Subcutaneous adipose tissue (tissue), 4 donors: ENCODE results near the gene CRK. TPM values are rescaled to one million over a fixed set of nuclear protein-coding genes. Genes with fewer than 3 reads are reported as not detected.

ENCODE experiments used
- total RNA-seq, 4 donors: library from RNA; depleted of rRNA; stranded (reverse); fragments of >200 nt; gene quantifications; one replicate each; pipeline ENCODE4 v1.1.0, GENCODE V29; 2016
- TF ChIP-seq, protein P1 (sequence below): fragments of 450-650 bp; IDR thresholded peaks from one replicate; pipeline ENCODE4 v1.5.1; 2016; ENCODE audit warnings: low read depth, mild to moderate bottlenecking, control low read depth, antibody characterized with exemption, moderate library complexity

Gene CRK
- total RNA-seq, 4 donors from 2014 or later, result 74.5 to 111 (median 90.6) TPM

GRCh38 chr17:1485423-1486376, 29.7 kb upstream of the CRK start:
- TF ChIP-seq, protein P1, sequence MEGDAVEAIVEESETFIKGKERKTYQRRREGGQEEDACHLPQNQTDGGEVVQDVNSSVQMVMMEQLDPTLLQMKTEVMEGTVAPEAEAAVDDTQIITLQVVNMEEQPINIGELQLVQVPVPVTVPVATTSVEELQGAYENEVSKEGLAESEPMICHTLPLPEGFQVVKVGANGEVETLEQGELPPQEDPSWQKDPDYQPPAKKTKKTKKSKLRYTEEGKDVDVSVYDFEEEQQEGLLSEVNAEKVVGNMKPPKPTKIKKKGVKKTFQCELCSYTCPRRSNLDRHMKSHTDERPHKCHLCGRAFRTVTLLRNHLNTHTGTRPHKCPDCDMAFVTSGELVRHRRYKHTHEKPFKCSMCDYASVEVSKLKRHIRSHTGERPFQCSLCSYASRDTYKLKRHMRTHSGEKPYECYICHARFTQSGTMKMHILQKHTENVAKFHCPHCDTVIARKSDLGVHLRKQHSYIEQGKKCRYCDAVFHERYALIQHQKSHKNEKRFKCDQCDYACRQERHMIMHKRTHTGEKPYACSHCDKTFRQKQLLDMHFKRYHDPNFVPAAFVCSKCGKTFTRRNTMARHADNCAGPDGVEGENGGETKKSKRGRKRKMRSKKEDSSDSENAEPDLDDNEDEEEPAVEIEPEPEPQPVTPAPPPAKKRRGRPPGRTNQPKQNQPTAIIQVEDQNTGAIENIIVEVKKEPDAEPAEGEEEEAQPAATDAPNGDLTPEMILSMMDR, result no peak

DNA sequence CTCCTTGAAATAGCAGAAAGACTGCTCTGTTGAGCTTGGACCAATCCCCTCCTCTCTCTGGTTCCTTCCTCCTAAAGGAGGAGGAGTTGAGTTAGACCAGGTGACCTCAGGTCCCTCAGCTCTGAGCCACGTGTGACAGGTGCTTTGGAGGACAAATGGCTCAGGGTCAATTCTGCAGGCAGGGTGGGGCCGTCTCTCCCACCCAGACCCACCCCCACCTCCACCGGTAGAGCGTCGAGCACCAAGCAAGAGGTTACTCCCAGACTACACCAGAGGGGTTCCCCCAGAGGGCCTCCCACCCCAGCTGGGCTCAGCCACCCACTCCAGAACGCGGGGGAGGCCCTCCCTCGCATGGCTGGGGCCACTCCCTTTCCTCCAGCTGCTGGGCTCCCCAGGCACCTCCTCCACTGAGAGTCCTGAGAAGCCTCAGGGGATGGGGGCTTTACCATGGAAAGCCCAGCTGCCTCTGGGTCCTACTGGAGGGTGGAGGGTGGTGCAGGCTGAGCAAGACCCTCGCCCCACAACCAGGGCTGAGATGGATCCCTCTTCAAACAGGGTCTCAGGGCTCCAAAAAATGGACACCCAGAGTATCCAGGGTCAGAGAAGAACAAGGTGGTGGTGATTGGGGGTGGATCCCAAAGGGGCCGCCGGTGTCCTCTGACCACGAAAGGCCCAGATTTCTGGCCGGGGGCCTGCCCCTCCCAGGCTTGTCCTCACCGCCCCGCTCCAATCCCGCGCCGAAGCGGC, 28.8 kb upstream of the CRK start:
- TF ChIP-seq, protein P1, result no peak

DNA sequence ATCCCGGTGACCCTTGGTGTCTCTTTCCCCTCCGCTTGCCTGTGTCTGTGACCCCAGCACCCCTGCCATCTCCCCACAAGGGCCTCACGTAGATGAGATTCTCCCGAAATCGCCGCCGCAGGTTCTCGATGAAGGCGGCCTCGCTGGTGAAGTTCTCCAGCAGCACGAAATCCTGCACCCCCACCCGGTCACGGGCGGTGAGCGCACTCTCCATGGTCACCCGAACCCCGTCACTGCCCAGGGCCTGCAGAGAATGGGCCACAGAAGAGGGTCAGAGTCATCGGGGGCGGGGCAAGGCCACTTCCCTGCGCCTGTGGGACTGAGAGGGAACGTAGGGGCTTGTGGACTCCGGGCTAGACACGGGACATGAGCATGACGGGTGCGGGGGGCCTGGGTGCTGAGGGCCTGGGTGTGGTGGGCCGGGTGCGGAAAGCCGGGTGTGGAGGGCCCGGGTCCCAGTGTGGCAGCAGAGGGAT, 28.1 kb upstream of the CRK start:
- TF ChIP-seq, protein P1, result no peak

DNA sequence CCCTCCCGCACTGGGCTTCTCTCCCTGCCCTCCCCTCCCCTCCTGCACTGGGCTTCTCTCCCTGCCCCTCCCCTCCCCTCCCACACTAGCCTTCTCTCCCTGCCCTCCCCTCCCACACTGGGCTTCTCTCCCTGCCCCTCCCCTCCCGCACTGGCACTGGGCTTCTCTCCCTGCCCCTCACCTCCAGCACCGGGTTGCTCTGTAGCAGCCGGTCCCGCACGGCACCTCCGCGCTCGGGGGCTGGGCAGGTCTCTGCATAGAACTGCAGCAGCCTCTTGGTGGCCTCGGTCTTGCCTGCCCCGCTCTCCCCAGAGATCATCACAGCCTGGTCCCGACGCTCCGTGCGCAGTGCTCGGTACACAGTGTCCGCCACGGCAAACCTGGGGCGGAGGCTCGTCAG, 26.6 kb upstream of the CRK start:
- TF ChIP-seq, protein P1, result no peak

DNA sequence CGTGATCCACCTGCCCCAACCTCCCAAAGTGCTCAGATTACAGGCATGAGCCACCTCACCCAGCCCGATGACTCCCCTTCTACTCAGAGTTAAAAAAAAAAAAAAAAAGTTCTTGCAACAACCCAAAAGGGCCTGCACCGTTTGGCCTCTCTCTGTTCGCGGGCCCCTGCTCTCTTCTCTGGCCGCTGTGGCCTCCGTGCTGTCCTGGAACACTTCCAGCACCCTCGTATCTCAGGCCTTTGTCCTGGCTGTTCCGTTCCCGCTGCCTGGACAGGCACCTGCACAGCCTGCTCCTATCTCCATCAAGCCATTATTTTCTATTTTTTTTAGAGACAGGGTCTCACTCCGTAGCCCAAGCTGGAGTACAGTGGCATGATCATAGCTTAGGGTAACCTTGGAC, 25.7 kb upstream of the CRK start:
- TF ChIP-seq, protein P1, result no peak

DNA sequence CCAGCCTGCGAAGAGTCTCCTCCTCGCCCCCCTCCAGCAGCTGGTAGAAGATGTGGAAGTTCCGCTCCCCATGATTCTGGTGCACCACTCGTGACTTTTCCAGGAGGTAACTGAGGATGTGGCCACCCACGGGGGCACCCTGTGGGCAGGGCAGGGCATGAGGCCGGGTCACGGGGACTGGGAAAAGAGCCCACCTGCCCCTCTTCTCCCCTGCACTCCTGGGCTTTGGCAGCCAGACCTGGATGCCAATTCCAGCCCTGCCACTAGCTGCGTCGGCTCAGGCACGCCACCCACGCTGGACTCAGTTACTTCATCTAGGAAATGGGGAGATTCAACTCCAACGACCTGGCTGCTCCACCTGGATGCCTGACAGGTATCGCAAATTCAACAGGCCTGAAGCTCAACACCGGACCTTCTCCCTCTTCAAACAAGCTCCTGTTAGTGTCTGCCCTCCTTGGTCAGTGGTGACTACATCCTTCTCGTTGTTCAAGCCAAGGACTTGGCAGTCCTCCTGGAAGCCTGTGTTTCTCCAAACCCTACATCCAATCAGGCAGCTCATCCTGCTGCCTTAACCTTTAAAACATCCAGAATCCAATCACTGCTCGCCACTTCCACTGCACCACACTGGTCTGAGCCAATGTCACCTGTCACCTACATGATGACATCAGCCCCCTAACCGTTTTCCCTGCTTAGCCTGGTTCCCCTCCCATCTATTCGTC, 24.9 kb upstream of the CRK start:
- TF ChIP-seq, protein P1, result no peak
